NCI-H2107 treated with DMSO at 0.1 percent for 48 hours (cell line): ENCODE results near the gene RASGRP4.

Source experiments
- DNase-seq: peaks from one replicate; lab custom pipeline; 2025; ENCODE audit not compliant: unreplicated experiment; lab: John Stamatoyannopoulos, UW

Gene RASGRP4

DNA sequence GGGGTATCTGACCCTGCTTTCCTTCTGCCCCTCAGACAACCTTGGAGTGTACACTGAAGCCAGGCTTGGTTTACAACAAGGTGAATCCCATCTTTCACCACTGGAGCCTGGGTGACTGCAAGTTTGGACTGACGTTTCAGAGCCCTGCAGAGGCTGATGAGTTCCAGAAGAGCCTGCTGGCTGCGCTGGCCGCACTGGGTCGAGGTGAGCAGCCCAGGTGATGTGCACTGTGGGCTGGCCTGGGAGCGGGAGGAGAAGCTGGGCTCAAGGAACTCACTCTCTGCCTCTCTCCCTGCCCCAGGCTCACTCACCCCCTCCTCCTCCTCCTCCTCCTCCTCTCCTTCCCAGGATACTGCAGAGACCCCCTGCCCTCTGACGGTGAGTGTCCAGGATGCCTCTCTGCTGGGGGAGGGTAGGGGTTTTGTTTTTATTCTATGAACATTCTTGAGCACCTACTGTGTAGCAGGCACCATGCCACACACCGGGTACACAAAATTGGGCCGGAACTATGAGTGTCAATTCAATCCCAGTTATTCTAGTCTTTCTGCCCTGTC lies 34.0 kb downstream of the RASGRP4 start:
- DNase-seq = no peak

DNA sequence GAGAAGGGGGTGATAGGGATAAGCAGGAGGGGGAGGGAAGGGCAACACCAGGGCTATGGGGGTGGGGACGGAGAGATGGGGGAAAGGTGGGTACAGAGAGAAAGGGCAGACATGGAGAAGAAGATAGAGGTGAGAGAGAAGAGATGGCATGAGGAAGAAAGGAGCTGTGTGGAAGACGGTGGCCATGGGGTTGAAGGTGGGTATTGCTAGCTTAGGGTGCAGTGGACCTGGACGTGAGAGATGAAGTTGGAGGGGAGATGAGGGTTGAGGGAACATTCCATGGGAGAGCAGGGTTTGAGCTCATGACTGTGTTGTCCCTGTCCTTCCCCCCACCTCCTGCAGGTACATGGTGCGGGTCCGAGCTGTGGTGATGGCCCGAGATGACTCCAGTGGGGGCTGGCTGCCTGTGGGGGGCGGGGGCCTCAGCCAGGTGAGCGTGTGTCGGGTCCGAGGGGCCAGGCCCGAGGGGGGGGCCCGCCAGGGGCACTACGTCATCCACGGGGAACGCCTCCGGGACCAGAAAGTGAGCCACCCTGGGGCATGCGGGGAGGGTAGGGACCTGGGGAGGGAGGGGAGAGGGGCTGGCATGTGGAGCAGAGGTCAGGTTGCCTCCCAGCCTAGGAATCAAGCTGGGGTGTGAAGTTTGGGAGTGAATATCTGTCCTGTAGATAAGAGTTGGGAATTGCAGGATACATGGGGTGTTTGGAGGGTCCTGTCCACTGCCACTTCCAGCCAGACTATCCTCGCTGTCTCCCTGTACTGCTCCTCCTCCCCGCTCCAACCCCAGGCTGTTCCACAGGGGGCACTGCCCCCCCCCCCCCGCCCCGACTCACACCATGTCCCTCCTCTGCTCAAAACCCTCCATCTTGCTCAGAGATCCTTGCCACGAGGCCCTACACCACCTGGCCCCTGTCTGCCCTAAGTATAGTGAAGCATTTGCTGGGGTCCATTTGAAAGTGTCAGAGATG lies 35.8 kb downstream of the RASGRP4 start:
- DNase-seq = no peak

DNA sequence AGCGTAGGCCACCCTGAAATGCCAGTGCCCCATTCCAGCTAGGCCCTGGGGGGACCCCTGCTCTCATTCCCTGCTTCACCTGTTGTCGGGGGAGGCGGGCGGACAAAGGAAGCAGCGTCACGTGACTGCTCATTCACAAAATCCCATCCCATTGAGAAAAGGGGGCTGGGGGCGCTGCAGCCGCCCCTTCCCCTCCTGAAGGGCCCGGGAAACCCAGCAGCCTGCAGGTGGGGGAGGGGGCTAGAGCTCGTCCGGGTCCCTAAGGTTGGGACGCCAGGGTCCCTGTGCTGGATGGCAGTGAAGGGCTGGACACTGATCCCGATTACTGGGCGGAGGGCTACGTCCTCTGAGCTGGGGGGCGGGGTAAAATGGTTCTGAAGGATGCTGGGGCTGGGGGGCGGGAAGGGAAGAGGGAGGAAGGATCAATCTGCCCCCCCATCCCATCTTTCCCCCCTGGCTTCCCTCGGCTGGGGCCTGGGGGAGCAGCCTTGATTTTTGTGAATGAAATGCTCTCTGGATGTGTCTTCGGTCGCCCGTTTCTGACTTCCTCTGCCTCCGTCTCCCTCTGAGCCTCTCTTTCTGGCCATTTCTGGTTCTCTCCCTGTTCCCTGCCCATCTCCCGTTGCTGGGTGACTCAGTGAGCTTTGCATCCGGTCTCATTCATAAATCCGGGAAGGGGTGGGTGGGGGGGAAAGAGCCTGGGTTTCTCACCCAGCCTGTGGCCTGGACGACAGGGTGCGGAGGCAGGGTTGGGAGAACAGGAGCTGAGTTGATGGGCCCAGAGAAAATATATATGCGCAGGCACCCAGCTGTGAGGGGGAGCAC lies 36.7 kb downstream of the RASGRP4 start:
- no peak for DNase-seq

DNA sequence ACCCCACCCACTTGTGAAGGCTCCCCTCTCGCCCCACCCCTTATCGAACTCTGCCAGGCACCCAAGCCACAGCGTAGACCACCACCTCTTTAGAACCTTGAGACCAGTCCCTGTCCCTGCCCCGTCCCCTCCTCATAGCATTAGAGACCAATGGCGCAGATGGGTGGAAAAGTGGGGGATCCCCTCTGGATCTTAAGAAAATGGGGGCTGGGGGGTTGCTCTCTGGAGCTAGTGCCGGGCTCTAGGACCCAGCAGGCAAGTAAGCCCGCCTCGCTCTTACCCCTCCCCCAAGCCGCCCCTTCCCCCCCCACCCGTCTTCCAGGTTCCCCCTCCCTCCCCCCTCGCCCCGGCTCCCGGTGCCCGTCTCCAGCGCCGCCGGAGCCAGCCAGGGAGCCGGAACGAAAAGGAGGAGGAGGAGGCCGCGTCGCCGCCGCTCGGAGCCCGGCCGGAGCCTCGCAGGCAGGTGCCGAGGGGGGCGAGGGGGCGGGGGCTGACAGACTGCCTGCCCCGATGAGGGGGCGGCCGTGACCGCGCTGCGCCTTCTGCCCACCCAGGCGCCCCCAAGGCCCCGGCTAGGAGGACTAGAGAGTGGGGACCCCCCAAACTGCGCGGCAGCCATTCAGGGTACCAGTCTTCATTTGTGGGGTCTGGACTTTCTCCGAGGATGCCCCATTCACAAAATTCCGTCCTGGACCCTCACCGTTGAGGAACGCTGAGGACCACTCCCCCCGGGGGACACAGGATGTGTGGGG lies 37.5 kb downstream of the RASGRP4 start, which contains the start of gene SPRED3:
SPRED3 (plus strand) TSS at position 349 of the 752 bp plus-strand sequence. CDS start 1,606 bp downstream, outside the sequence.
- no peak for DNase-seq

DNA sequence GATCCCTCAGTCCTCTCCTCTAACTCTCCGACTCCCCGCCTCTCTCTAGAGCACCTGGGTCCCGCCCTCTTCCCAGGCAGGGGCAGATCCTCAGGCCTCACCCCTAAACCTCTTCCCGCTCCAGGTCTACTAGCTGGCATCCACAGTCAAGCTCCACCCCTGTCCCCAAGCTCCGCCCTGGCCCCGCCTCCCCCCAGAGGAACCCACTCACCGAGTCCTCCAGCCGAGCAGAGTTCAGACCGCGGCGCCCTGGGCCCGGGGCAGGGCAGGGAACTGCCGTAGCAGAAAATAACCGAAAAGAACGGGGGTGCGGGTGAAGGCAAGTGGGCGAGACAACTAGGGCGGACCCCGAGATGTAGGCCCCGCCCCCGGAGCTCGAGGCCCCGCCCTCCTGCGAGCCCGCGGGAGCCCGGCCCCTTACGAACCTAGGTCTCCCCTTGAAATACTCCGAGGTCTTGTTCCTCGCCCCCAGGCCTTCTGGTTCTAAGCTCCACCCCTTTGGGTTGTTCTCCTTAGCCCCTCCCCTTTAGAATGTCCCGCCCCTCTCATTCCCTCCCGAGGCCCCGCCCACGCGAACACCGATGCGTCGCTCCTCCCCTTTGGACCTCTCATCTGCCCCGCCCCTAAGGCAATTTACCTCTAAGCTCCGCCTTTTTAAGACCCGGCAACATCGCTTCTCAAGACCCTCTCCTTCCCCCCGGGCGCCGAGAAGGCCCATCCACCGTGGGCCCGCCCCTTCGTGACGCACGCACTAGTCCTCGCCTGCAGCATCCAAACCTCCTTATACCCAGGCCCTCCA lies 38.3 kb downstream of the RASGRP4 start, which contains the start of gene GGN:
GGN (minus strand) TSS at position 485 of the 799 bp plus-strand sequence. CDS start 773 bp downstream, outside the sequence.
- peak; percentile 44 for DNase-seq

DNA sequence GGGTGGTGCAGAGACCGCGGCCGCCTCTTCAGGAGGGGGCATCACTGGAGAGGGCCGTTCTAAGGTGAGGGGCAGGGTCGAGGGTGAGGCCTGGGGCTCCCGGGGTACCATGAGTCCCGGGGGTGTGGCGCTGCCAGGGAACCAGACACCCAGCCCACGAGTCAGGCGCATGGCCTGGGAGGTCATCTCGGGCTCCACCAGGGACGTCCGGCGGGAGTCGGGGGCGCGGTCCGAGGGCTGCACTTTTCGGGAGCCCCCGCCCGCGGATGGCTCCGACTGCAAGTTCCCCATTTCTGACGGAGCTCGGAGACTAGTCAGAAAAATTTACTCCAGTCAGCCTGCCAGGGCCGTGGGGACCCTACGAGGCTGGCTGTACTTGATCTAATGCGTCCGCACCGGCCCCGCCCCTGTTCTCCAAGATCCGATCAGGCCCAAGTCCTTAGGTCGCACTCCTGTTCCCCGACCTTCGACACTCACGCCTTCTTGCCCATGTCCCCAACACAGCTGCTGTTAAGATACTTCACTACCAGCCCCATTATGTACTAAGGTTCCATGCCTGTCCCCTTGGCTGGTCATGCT lies 39.0 kb downstream of the RASGRP4 start:
- no peak for DNase-seq

DNA sequence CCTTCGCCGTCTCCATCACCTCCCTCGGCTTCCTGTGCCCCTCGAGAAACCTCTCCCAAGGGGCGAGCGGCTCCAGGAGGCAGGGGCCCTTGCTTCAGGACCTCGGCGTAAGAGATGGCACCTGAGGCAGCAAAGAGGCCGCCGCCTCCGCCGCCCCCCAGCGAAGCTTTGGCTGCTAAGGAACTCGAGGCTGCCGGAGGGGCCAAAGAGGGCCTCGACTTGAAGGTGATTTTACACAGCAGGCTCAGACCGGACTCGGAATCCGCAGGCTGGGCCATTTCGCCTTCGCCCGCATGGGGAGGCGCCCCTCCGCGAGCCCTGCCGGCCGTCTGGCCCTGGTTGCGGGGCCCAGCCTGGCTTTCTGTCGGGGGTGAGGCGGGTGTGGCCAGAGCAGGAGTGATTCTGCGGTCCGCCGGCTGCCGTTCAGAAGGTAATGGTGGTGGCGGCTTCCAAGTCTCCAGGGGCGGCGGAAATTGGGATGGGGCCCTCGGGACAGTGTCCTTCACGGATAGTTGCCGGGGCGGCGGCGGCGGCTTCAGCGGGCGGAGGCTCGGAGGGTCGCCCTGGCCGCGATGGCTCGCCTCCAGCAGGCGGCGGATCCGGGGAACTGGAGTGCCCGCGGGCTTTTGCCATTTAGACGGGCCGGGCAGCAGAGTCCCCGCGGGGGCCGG lies 39.6 kb downstream of the RASGRP4 start:
- DNase-seq = no peak

DNA sequence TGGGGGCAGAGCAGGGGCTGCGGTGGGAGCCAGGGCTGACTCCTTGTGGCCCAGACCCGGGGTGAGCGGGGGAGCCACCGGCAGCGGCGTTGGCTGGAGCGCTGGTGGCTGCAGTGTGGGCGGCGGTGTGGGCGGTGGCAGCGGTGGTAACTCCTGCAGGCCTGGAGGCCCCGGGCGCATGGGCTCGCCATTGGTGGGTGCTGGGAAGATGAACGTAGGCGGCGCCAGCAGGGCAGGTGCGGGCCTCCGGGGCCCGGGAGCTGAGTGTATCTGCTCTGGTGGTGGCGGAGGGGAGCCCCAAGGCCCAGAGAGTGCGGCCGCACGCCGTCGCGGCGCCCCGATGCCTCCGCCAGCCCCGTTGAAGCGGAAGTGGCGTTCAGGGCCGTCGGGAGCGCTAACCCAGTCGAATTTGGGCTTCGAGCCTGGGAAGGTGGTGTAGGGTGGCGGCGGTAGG lies 40.2 kb downstream of the RASGRP4 start:
- no peak for DNase-seq

DNA sequence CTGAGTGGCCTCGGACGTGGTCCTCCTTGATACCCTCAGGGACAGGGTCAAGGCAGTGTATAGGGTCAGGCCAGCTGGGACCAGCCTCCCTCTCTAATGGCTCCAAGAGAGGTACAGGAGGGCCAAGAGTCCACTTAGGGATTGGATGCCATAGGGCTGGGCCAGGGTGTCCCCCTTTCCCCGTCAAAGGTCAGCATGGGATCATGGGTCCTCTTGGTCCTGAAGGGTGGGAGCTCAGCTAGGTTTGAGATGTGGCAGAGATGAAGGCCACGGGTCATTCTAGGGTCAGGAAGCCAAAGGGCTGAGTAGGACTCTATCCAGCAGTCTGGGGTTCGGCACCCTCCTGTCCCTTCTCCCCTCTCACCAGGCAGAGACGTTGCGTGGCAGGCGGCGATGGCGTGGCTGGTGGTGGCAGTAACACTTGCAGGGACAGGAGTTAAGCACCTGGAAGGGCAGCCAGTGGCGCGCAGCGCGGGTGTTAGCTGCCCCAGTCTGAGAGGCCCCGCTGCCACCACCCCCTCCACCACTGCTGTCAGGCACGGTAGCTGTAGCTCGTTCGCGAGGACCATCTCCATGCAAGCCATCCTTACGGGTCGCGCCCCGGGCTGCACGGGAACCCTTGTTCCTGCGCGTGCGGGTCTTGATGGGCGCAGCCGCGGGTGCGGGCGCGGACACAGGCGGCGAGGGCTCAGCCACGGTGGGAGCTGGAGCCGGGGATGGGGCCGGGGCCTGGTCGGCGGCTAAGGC lies 40.8 kb downstream of the RASGRP4 start:
- DNase-seq = no peak

DNA sequence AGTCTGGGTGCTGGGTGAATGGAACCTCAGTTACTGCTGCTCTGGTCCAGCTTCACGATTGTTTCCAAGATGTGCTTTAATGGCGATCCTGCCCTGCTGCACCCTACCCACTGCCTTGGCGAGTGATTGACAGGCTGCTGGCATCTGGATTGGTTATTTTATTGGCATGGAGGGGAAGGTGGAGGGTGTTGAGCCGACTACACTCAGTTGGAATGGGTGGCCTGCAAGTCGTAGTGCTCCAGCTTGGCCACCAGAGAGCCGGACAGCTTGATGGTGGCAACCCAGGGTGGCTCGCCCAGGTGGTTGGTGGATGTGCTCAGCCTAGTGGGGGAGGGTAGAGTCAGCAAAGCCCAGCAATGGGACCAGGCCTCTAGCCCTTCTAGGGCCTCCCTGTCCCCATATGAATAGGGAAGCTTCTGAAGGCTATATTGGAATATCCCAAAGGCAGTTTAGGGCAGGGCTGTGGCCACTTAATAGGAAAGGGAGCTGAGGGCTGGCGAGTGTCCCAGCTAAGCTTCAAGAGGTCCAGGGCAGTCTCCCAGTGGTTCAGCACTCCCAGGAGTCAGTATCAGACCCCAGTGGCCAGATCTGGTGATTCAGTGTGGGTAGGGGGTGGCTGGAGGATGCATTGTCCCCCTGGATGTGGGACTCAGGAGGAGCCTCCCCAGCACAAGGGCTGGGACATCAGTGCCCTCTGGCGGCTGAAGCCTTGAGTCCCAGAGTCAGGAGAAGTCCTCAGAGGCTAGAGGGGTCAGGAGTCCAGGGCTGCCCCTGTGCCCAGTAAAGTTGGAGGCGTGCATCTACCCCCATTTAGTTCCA lies 41.6 kb downstream of the RASGRP4 start:
- DNase-seq = no peak

DNA sequence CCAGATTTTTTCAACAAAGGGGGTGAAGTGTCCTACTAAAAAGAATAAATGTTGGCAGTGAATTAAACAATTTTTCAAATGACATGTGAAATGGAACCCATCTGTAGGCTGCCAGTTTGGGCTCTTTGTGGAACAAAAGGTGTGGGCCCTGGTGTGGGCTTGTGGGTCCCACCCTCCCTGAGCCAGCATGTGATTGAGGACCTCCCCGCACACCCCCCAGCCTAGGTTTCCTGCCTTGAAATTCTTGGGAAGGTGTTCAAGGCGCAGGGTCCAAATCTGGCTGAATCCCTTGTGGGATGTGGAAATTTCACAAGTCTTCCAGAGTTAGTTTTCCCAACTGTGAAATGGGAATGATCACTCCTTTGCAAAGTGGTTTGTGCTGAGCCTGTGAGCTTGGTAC lies 42.3 kb downstream of the RASGRP4 start:
- no peak for DNase-seq

DNA sequence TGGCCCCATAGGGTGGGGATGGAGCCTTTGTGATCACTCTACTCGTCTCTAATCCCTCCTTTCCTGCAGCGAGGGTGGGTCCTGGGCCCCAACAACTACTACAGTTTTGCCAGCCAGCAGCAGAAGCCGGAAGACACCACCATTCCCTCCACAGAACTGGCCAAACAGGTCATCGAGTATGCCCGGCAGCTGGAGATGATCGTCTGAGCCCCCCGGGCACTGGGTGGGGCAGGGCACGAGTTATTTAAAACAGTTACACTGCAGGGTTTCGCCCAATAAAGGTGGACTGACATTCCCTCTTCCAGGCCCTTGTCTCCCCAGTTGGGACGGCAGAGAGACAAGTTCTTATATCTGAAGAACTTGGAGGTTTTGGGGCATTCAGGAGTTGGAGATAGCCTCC lies 42.8 kb downstream of the RASGRP4 start:
- DNase-seq = no peak

DNA sequence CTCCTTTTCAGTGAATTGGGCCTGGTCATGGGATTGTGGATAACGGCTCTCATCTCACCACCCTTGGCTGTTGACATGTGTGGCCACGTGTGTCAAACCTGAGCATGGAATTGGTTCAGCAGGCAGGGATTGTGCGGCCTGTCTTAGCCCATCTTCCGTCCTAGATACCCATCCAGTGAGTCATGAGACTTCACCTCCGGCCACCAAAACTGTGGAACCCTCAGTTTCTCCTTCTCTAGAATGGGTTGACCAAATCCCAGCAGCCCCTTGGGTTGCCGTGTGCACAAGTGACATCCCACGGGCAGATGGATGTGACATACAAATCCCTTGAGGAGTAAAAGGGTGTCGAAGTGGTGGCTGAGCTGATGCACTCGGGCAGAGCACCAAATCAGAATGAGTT lies 44.9 kb downstream of the RASGRP4 start:
- DNase-seq = no peak

DNA sequence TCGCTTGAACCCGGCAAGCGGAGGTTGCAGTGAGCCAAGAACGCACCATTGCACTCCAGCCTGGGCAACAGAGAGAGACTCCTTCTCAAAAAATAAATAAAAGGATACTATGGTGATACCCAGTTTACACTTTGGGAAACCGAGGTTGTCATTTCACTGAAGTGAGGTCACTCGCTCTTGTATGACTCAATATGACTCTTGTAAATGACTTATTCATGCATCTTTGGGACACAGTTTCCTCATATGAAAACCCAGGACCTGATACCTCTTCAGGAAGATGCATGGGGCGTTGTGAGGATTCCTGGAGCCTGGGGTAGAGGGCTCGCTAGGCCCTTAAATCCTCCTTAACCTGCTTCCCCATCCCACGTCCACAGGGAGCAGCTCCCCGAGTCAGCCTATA lies 47.2 kb downstream of the RASGRP4 start:
- no peak for DNase-seq

DNA sequence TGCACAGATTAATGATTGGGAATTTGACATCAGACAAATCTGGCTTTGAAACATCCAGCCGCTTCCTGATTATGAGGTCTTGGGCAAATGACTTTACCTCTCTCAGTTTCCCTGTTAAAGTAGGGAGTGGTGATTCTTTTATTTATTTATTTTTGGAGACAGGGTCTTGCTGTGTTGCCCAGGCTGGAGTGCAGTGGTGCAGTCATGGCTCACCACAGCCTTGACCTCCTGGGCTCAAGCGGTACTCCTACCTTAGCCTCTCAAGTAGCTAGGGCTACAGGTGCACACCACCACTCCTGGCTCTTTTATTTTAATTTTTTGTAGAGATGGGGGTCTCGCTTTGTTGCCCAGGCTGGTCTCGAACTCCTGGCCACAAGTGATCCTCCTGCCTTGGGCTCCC lies 49.0 kb downstream of the RASGRP4 start:
- no peak for DNase-seq

DNA sequence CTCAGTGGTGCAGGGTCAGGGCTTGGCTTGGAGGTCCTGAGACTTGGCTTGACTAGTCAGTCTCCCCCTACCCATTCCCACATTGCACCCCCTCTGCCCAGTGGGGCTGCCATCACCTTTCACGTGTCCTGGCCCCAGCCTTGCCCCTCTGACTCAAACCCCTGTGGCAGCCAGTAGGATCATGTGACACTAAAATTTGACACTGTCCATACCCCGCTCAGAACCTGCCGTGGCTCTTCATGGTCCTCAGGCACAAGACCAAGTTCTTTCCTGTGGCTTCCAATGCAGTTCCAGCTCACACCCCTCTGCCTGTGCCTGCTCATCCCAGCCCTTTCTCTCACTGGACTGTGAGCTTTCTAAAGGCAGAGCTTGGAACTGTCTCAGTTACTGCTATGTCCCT lies 49.4 kb downstream of the RASGRP4 start:
- no peak for DNase-seq

DNA sequence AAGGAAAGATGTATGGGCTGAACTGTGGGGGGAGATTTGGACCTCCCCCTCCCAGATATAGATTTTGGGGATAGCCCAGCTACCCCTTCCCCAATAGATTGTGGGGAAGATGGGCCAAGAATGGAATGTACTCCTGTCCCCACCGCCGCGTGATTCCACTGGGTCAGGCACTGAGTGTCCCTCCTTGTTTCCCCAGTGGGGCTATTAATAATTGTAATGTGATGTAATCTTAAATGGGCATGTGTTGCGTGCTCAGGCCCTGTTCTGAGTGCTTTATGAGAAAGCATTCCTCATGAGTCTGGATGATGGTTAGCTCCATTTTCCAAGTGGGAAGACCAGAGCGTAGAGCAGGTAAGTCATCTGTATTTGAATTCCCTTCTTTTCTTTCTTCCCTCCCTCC lies 50.3 kb downstream of the RASGRP4 start:
- no peak for DNase-seq
